Testis (tissue), 3 donors: ENCODE results near the gene ERRFI1. TPM values are rescaled to one million over a fixed set of nuclear protein-coding genes. Genes with fewer than 3 reads are reported as not detected.
"Not testable (repeated sequence)": the region's sequence is repeated elsewhere in the genome, so short reads cannot be mapped to it uniquely, and the experiment has no call there.

ENCODE experiments used
- DNase-seq: peaks from one replicate; pipeline ENCODE4 v3.0.0-alpha.2; 2019
- H3K27ac ChIP-seq, 2 donors: fragments of 200-600 bp; sonication (generic); one replicate each; pipeline ENCODE4 v1.5.1; 2019
- H3K27me3 ChIP-seq: fragments of 200-600 bp; sonication (generic); one replicate; pipeline ENCODE4 v1.5.1; 2019
- H3K36me3 ChIP-seq: fragments of 200-600 bp; sonication (generic); one replicate; pipeline ENCODE4 v1.5.1; 2017; ENCODE audit warnings: low read depth; ENCODE audit errors: missing control alignments
- H3K4me1 ChIP-seq: fragments of 200-600 bp; sonication (generic); one replicate; pipeline ENCODE4 v1.5.1; 2019
- H3K4me3 ChIP-seq, 2 donors: fragments of 200-600 bp; sonication (generic); one replicate each; pipeline ENCODE4 v1.5.1; 2017 to 2019
- H3K9me3 ChIP-seq: fragments of 200-600 bp; sonication (generic); one replicate; pipeline ENCODE4 v1.5.1; 2017
- CTCF ChIP-seq, 3 experiments: fragments of 450-650 bp in 2 of 3; fragments of 200-600 bp in 1 of 3; sonication (generic) in 1 of 3; IDR thresholded peaks; one replicate each; pipeline ENCODE4 v1.5.1; 2016 to 2019; ENCODE audit warnings: antibody characterized with exemption in 3 of 3, mild to moderate bottlenecking in 2 of 3, moderate library complexity in 1 of 3
- POLR2A ChIP-seq: fragments of 450-650 bp; IDR thresholded peaks from one replicate; pipeline ENCODE4 v1.6.1; 2017; ENCODE audit warnings: antibody characterized with exemption, mild to moderate bottlenecking, moderate library complexity
- WGBS, 2 donors: methylation state at CpG; one replicate each; pipeline ENCODE4 v1.1.5; 2018; 5-methylcytosine and 5-hydroxymethylcytosine counted together
- intact Hi-C: fragments of 100-400 bp; cut with DNase I; formaldehyde crosslinking; loops from one replicate; pipeline ENCODE4 v1.15.1; 2023; ENCODE audit warnings: low total_unique reads
- polyA plus RNA-seq: library from polyadenylated mRNA; stranded (reverse); fragments of 350-450 nt; fragmentation: Illumina TruSeq; extraction: RNeasy Lipid Tissue Mini Kit (QIAGEN cat#74804); gene quantifications from one replicate; pipeline ENCODE4 v1.2.3, GENCODE V29; 2014; ENCODE audit warnings: low read depth, low replicate concordance; ENCODE audit not compliant: insufficient read depth
- total RNA-seq, 2 donors: library from RNA; depleted of rRNA; stranded (reverse); fragments of >200 nt; gene quantifications; one replicate each; pipeline ENCODE4 v1.2.3, GENCODE V29; 2016

ERRFI1 gene
- total and polyA plus RNA-seq, 3 donors from 2014 or later, result 27.3 to 47.9 (median 43.3) TPM

- H3K9me3 ChIP-seq, result no peaks in the 10 kb centered on the region
- H3K4me1 ChIP-seq, result peaks cover 3% of the 10 kb centered on the region
- DNase-seq, result no peak
- no peak overlapping the region for H3K4me3 ChIP-seq
- intact Hi-C loops, result no loop called here
- H3K27ac ChIP-seq, result peak overlapping the region in 1 of 2 donors; percentile 8
- H3K27me3 ChIP-seq, result no peaks in the 10 kb centered on the region
- H3K36me3 ChIP-seq, result no peaks in the 10 kb centered on the region
- TF ChIP-seq CTCF (IDR thresholded peaks at IDR 0.05) (peak in 1 of 3 experiments; percentile 7), POLR2A (no peak)
Measured at GRCh38 chr1:8061210-8061609, 35.1 kb upstream of the ERRFI1 start.

GRCh38 chr1:8059161-8059622 lies 33.1 kb upstream of the ERRFI1 start:
- Histone ChIP-seq H3K9me3 (no peaks in the 10 kb centered on the region), H3K27me3 (no peaks in the 10 kb centered on the region), H3K4me3 (no peak overlapping the region), H3K4me1 (peaks cover 3% of the 10 kb centered on the region), H3K27ac (no peak overlapping the region), H3K36me3 (no peaks in the 10 kb centered on the region)
- DNase-seq, result no peak
- TF ChIP-seq CTCF (IDR thresholded peaks at IDR 0.05), result no peak
- no peak for TF ChIP-seq POLR2A
- WGBS, 2 donors, result 86 to 89% methylated on average over 6 of the region's 6 CpGs
- intact Hi-C loops, result no loop called here

GRCh38 chr1:8057779-8058178 lies 31.7 kb upstream of the ERRFI1 start:
- H3K4me1 ChIP-seq, H3K9me3 ChIP-seq, intact Hi-C loops, H3K27me3 ChIP-seq, DNase-seq, H3K36me3 ChIP-seq, H3K27ac ChIP-seq, H3K4me3 ChIP-seq: not testable (repeated sequence)
- whole genome bisulfite sequencing, 2 donors, result 97 to 98% methylated on average over 7 of the region's 7 CpGs

GRCh38 chr1:8055973-8056372 lies 29.9 kb upstream of the ERRFI1 start:
- no peak for TF ChIP-seq POLR2A
- TF ChIP-seq CTCF (IDR thresholded peaks at IDR 0.05), result no peak
- no peaks in the 10 kb centered on the region for H3K27me3 ChIP-seq
- no peaks in the 10 kb centered on the region for H3K36me3 ChIP-seq
- H3K4me1 ChIP-seq, result no peaks in the 10 kb centered on the region
- H3K27ac ChIP-seq, result no peak overlapping the region
- DNase-seq, result no peak
- intact Hi-C loops, result no loop called here
- H3K9me3 ChIP-seq, result no peaks in the 10 kb centered on the region
- no peak overlapping the region for H3K4me3 ChIP-seq
- 89 to 92% methylated on average over 4 of the region's 4 CpGs for WGBS, 2 donors

- intact Hi-C loops, result no loop called here
- no peaks in the 10 kb centered on the region for H3K27me3 ChIP-seq
- H3K36me3 ChIP-seq, result no peaks in the 10 kb centered on the region
- DNase-seq, result no peak
- TF ChIP-seq CTCF (IDR thresholded peaks at IDR 0.05), result no peak
- TF ChIP-seq POLR2A, result no peak
- H3K4me1 ChIP-seq, result no peaks in the 10 kb centered on the region
- WGBS, 2 donors, result 73% methylated on average over 5 of the region's 5 CpGs
- no peak overlapping the region for H3K27ac ChIP-seq
- no peaks in the 10 kb centered on the region for H3K9me3 ChIP-seq
- no peak overlapping the region for H3K4me3 ChIP-seq
Measured at GRCh38 chr1:8053878-8054567, 27.9 kb upstream of the ERRFI1 start.
